Muscle layer of colon (tissue), 2 donors: ENCODE measurements around the gene NFKBIB.
"Not testable (repeated sequence)": the region's sequence is repeated elsewhere in the genome, so short reads cannot be mapped to it uniquely, and the experiment has no call there.

Source experiments
- H3K27ac ChIP-seq: one replicate; pipeline ENCODE4 v1.7.0; 2013; ENCODE audit warnings: low read depth, mild to moderate bottlenecking, low read length, moderate library complexity
- H3K27me3 ChIP-seq, 2 donors: one replicate each; pipeline ENCODE4 v1.7.0; 2013; ENCODE audit warnings: low read length in 2 of 2, mild to moderate bottlenecking in 2 of 2; ENCODE audit not compliant: insufficient read depth in 2 of 2, control insufficient read depth in 1 of 2
- H3K36me3 ChIP-seq: one replicate; pipeline ENCODE4 v1.7.0; 2013; ENCODE audit warnings: mild to moderate bottlenecking, low read length; ENCODE audit not compliant: insufficient read depth
- H3K4me1 ChIP-seq: one replicate; pipeline ENCODE4 v1.7.0; 2013; ENCODE audit warnings: mild to moderate bottlenecking, low read length; ENCODE audit not compliant: insufficient read depth
- H3K4me3 ChIP-seq, 2 donors: one replicate each; pipeline ENCODE4 v1.7.0; 2013; ENCODE audit warnings: low read length in 2 of 2, low read depth in 1 of 2, mild to moderate bottlenecking in 1 of 2, moderate library complexity in 1 of 2
- H3K9ac ChIP-seq: one replicate; pipeline ENCODE4 v1.7.0; 2013; ENCODE audit warnings: low read length
- H3K9me3 ChIP-seq: one replicate; pipeline ENCODE4 v1.7.0; 2013; ENCODE audit warnings: mild to moderate bottlenecking, low read length
- donor health status: abdominal sarcoma.
- donor health status: Adenocarcinoma of cecum.

NFKBIB gene

DNA sequence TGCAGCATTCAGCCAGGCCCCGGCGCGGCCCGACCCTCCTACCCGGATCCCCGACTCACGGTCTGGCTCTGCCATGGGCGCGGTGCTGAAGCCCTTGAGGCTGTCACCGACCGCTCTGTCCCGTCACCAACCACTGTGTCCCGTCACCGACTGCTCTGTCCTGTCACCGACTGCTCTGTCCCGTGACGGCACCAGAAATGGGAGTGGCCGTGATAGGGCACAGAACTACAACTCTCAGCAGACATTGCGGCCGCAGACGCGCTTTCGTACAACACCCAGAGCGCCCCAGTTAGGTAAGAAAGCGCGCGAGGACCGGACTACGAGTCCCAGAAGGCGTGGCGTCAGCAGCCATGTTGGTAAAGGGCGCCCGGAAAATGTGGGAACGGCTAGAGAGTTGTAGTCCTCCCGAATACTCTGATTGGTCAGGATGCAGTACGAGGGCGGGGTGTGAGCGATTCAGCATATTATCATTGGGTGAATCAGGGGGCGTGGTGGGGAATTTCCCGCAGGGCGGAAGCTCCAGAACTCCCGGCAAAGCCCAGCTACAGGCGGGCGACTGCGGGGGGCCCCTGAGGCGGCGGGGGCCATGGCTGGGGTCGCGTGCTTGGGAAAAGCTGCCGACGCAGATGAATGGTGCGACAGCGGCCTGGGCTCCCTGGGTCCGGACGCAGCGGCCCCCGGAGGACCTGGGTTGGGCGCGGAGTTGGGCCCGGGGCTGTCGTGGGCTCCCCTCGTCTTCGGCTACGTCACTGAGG is at the start of gene NFKBIB, which contains the start of gene SIRT2:
Gene NFKBIB, plus strand, starts transcription at position 523 of the 755 bp plus-strand sequence. Its CDS starts 64 bp downstream, at position 587.
Gene SIRT2, minus strand, starts transcription at position 172 of the 755 bp plus-strand sequence. Its CDS starts 97 bp downstream, at position 75.
- Histone ChIP-seq H3K4me3 (peak within 1 kb of the TSS; percentile 88 to 97), H3K9me3 (no peaks in the 10 kb centered on the region), H3K36me3 (no peaks in the 10 kb centered on the region), H3K27me3 (no peaks in the 10 kb centered on the region), H3K4me1 (peaks cover 31% of the 10 kb centered on the region), H3K27ac (peak within 1 kb of the TSS; percentile 85), H3K9ac (peak within 1 kb of the TSS; percentile 87)

GRCh38 chr19:38850436-38850975 is 49.3 kb upstream of the NFKBIB start:
- peak overlapping the region; percentile 91 for H3K27ac ChIP-seq
- peaks cover 33% of the 10 kb centered on the region for H3K36me3 ChIP-seq
- peaks cover 35% of the 10 kb centered on the region for H3K4me1 ChIP-seq
- H3K9ac ChIP-seq = peak overlapping the region; percentile 71
- H3K9me3 ChIP-seq = no peaks in the 10 kb centered on the region
- H3K27me3 ChIP-seq = no peaks in the 10 kb centered on the region
- H3K4me3 ChIP-seq = peak overlapping the region; percentile 69 to 82

DNA sequence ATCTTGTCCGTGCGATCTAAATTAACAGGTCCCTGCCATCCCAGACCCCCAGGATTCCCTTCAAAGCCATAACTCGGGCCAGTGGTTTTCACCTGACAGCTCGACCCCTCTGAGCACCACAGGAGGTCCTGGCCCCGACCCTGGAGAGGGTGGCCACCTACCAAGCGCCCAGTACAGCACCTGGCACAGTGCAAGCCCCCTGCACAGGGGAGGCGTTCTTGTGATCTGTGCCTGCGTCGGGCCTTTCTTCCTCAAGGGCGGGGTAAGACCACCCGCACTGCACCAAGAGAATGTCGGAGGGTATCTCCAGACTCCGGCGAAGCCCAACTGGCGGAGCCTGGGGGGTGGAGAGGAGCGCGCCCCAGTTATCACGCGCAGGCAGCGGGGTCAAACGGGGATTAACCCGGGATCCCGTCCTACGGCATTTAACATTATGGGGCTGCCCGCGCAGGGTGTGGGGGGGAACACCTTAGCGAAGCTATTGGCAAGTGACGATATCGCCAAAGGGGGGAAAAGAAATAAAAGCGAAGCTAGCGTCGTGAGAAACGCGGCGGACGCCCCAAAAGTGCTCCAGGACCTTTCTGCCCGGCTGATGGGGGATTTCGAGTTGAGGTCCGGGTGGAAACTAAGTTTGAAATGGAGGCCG is 48.7 kb upstream of the NFKBIB start:
- Histone ChIP-seq H3K9me3 (no peaks in the 10 kb centered on the region), H3K9ac (peak overlapping the region; percentile 71), H3K27ac (peak overlapping the region; percentile 91), H3K4me1 (peaks cover 31% of the 10 kb centered on the region), H3K4me3 (peak overlapping the region; percentile 69 to 82), H3K27me3 (no peaks in the 10 kb centered on the region), H3K36me3 (peaks cover 27% of the 10 kb centered on the region)

- peak overlapping the region; percentile 99 for H3K27ac ChIP-seq
- H3K4me1 ChIP-seq = peaks cover 26% of the 10 kb centered on the region
- H3K36me3 ChIP-seq = peaks cover 21% of the 10 kb centered on the region
- no peaks in the 10 kb centered on the region for H3K9me3 ChIP-seq
- H3K27me3 ChIP-seq = no peaks in the 10 kb centered on the region
- H3K9ac ChIP-seq = peak overlapping the region; percentile 84
- H3K4me3 ChIP-seq = peak overlapping the region; percentile 72 to 82
These were observed 48.0 kb upstream of the NFKBIB start for GRCh38 chr19:38851622-38852230.

DNA sequence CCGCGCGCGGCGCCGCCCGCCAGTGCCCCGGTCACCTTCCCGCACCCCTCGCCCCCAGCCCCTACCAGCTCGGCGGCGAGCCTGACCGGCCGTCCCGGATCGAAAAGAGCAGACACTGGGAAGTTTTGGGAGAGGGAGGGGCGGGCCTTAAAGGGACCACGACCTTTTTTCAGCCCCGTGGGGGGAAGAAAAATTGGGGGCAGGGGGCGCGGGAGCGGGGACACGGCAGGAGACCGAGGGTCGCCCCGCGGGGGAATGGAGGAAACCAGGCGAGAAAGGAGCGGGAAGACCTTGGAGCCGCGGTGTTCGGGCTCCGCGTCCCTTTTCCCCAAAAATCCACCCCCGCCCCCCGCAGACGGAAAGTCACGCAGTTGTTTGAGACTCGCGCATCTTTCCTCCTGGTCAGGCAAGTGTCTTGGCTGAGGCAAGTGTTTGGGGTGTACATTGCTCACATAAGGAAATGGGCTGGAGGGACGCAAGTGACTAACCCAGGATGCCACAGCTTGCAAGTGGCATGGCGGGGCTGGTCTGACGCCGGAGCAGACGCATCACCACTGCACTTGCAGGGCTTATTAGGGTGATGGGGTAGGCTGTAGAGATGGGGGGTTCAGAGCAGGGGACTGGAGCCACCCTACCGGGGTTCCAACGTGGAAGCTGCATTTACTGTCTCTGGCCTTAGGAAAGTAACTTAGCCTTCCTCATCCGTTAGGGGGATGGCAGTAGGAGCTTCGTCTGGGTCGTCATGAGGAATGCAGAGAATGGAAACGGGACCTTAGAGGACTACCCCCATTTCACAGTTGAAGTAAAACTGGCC is 47.3 kb upstream of the NFKBIB start:
- Histone ChIP-seq H3K27ac (peak overlapping the region; percentile 99), H3K4me3 (peak overlapping the region; percentile 72 to 78), H3K36me3 (peaks cover 14% of the 10 kb centered on the region), H3K27me3 (no peaks in the 10 kb centered on the region), H3K9me3 (no peaks in the 10 kb centered on the region), H3K4me1 (peaks cover 20% of the 10 kb centered on the region), H3K9ac (peak overlapping the region; percentile 84)

DNA sequence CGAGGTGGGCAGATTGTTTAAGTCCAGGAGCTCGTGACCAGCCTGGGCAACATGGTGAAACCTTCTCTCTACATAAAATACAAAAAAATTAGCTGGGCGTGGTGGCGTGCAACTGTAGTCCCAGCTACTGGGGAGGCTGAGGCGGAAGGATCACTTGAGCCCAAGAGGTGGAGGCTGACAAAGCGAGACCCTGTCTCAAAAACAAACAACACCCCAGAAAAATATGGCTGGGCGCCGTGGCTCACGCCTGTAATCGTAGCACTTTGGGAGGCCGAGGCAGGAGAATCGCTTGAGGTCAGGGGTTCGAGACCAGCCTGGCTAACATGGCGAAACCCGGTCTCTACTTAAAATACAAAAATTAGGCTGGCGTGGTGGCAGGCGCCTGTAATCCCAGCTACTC is 46.6 kb upstream of the NFKBIB start:
- Histone ChIP-seq H3K27ac (no peak overlapping the region), H3K4me3 (peak overlapping the region in 1 of 2 donors; percentile 78), H3K9ac (peak overlapping the region; percentile 84), H3K9me3 (no peaks in the 10 kb centered on the region), H3K36me3 (peaks cover 8% of the 10 kb centered on the region), H3K27me3 (no peaks in the 10 kb centered on the region), H3K4me1 (peaks cover 12% of the 10 kb centered on the region)

GRCh38 chr19:38854961-38855360 is 44.8 kb upstream of the NFKBIB start:
- H3K36me3 ChIP-seq, H3K4me1 ChIP-seq, H3K9ac ChIP-seq: not testable (repeated sequence)

DNA sequence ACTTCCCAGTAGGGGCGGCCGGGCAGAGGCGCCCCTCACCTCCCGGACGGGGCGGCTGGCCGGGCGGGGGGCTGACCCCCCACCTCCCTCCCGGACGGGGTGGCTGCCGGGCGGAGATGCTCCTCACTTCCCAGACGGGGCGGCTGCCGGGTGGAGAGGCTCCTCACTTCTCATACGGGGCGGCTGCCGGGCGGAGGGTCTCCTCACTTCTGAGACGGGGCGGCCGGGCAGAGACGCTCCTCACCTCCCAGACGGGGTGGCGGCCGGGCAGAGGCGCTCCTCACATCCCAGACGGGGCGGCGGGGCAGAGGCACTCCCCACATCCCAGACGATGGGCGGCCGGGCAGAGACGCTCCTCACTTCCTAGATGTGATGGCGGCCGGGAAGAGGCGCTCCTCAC is 44.0 kb upstream of the NFKBIB start:
- not testable (repeated sequence) for H3K4me1 ChIP-seq, H3K4me3 ChIP-seq, H3K27ac ChIP-seq, H3K9me3 ChIP-seq, H3K27me3 ChIP-seq, H3K9ac ChIP-seq, H3K36me3 ChIP-seq

More at GRCh38 chr19:38854961-38855360, 44.8 kb upstream of the NFKBIB start:
- not testable (repeated sequence) for H3K27me3 ChIP-seq, H3K9me3 ChIP-seq, H3K4me3 ChIP-seq, H3K27ac ChIP-seq

- no peak overlapping the region for H3K4me3 ChIP-seq
- H3K27ac ChIP-seq = no peak overlapping the region
- no peaks in the 10 kb centered on the region for H3K36me3 ChIP-seq
- H3K9ac ChIP-seq = no peak overlapping the region
- H3K27me3 ChIP-seq = no peaks in the 10 kb centered on the region
- H3K4me1 ChIP-seq = peaks cover 4% of the 10 kb centered on the region
- no peaks in the 10 kb centered on the region for H3K9me3 ChIP-seq
These were observed 43.0 kb upstream of the NFKBIB start for GRCh38 chr19:38856813-38857212.

GRCh38 chr19:38859631-38860204 is 40.1 kb upstream of the NFKBIB start:
- H3K9ac ChIP-seq, H3K27me3 ChIP-seq, H3K4me3 ChIP-seq, H3K36me3 ChIP-seq, H3K4me1 ChIP-seq, H3K9me3 ChIP-seq, H3K27ac ChIP-seq: not testable (repeated sequence)
